Parathyroid adenoma (tissue), 2 donors: Measurements from ENCODE around the gene INPP1.
A peak's percentile ranks its signal among the peaks of the same experiment; 100 is the strongest.

Experiments used
- H2AFZ ChIP-seq: fragments of 300-600 bp; sonication (generic); one replicate; pipeline ENCODE4 v1.7.0; 2017; ENCODE audit warnings: antibody characterized with exemption, mild to moderate bottlenecking
- H3K27ac ChIP-seq: fragments of 300-600 bp; sonication (generic); one replicate; pipeline ENCODE4 v1.7.0; 2017
- H3K27me3 ChIP-seq: fragments of 300-600 bp; sonication (generic); one replicate; pipeline ENCODE4 v1.7.0; 2017; ENCODE audit warnings: low read length; ENCODE audit not compliant: control insufficient read depth, insufficient read depth
- H3K36me3 ChIP-seq: fragments of 300-600 bp; sonication (generic); one replicate; pipeline ENCODE4 v1.7.0; 2017; ENCODE audit warnings: low read length; ENCODE audit not compliant: control insufficient read depth, insufficient read depth
- H3K4me1 ChIP-seq: fragments of 300-600 bp; sonication (generic); one replicate; pipeline ENCODE4 v1.7.0; 2017; ENCODE audit warnings: control low read depth
- H3K4me2 ChIP-seq: fragments of 300-600 bp; sonication (generic); one replicate; pipeline ENCODE4 v1.7.0; 2017; ENCODE audit warnings: low read length
- H3K4me3 ChIP-seq: fragments of 300-600 bp; sonication (generic); one replicate; pipeline ENCODE4 v1.7.0; 2017; ENCODE audit warnings: low read depth, low read length
- H3K79me2 ChIP-seq: fragments of 300-600 bp; sonication (generic); one replicate; pipeline ENCODE4 v1.7.0; 2017; ENCODE audit warnings: control low read depth
- H3K9ac ChIP-seq: fragments of 300-600 bp; sonication (generic); one replicate; pipeline ENCODE4 v1.7.0; 2017; ENCODE audit warnings: mild to moderate bottlenecking
- H3K9me3 ChIP-seq: fragments of 300-600 bp; sonication (generic); one replicate; pipeline ENCODE4 v1.7.0; 2017; ENCODE audit warnings: low read length; ENCODE audit not compliant: control insufficient read depth
- TF ChIP-seq, protein P1 (sequence below): fragments of 300-600 bp; sonication (generic); IDR thresholded peaks from one replicate; pipeline ENCODE4 v1.7.0; 2017; ENCODE audit warnings: antibody characterized with exemption, mild to moderate bottlenecking
- donor health status: primary hyperparathyroidism.

The INPP1 gene

DNA sequence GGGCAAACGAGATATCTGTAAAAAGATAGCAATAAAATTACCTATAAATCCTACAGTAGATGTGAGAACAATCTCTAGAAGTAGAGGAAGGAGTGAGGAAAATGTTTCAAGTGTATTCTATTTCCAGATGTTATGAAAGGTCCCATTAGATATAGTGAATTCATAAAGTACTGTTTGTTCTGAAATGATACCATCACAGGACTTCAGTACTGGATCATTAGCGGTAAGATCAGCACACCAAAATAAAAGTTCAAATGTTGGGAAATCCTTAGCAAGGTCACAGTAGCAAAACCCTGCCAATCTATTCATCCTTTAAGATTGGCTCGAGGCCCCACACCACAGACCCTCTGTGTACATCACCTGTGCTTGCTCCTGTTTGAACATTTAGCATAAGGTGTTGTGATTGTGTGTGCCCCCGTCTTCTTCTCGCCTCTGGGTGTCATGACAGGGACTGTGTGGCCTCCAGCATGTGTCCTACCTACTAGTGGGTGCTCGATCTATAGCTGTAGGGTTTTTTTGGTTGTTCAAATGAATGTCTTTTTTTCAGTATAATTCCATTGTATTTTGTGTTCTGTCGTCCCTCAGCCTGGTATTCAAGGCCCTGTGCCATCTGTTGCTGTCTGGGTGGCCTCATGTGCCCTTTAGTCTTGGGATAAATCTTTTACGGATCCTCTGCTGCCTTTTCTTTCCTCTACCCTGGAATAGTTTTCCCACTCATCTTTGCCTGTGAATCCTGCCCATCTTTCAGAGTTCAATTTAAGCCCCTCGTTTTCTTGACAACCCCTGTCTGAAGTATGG, 73.9 kb downstream of the INPP1 start:
- Histone ChIP-seq H3K4me3 (no peak overlapping the region), H3K9ac (no peak overlapping the region), H3K27me3 (no peaks in the 10 kb centered on the region), H2AFZ (no peak overlapping the region), H3K79me2 (peaks cover 30% of the 10 kb centered on the region), H3K4me1 (peaks cover 41% of the 10 kb centered on the region), H3K36me3 (no peaks in the 10 kb centered on the region), H3K27ac (peak overlapping the region; percentile 82), H3K9me3 (no peaks in the 10 kb centered on the region), H3K4me2 (peak overlapping the region; percentile 3)
- TF ChIP-seq, protein P1, sequence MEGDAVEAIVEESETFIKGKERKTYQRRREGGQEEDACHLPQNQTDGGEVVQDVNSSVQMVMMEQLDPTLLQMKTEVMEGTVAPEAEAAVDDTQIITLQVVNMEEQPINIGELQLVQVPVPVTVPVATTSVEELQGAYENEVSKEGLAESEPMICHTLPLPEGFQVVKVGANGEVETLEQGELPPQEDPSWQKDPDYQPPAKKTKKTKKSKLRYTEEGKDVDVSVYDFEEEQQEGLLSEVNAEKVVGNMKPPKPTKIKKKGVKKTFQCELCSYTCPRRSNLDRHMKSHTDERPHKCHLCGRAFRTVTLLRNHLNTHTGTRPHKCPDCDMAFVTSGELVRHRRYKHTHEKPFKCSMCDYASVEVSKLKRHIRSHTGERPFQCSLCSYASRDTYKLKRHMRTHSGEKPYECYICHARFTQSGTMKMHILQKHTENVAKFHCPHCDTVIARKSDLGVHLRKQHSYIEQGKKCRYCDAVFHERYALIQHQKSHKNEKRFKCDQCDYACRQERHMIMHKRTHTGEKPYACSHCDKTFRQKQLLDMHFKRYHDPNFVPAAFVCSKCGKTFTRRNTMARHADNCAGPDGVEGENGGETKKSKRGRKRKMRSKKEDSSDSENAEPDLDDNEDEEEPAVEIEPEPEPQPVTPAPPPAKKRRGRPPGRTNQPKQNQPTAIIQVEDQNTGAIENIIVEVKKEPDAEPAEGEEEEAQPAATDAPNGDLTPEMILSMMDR, result no peak

DNA sequence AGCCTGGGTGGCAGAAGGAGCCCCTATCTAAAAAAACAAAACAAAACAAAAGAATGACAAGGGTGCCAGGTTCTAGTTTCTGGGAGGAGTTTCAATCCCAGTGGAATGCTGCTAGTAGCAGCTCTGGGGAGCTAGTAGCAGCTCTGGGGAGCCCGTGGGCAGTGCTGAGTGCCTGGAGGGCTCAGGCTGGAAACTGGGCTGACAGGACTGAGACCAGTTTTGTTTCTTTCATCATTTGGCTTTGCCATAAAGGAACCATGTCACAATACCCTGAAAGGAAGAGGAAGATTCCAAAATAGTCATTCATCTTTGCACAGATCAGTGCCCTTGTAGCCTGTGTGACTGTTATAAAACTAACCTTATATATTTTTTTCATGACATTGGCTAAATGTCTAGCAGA, 75.3 kb downstream of the INPP1 start:
- no peaks in the 10 kb centered on the region for H3K27me3 ChIP-seq
- H3K4me3 ChIP-seq, result no peak overlapping the region
- peaks cover 41% of the 10 kb centered on the region for H3K4me1 ChIP-seq
- H3K4me2 ChIP-seq, result no peak overlapping the region
- H3K27ac ChIP-seq, result no peak overlapping the region
- no peaks in the 10 kb centered on the region for H3K9me3 ChIP-seq
- peaks cover 26% of the 10 kb centered on the region for H3K79me2 ChIP-seq
- TF ChIP-seq, protein P1, result no peak
- H3K36me3 ChIP-seq, result no peaks in the 10 kb centered on the region
- no peak overlapping the region for H2AFZ ChIP-seq
- H3K9ac ChIP-seq, result no peak overlapping the region

DNA sequence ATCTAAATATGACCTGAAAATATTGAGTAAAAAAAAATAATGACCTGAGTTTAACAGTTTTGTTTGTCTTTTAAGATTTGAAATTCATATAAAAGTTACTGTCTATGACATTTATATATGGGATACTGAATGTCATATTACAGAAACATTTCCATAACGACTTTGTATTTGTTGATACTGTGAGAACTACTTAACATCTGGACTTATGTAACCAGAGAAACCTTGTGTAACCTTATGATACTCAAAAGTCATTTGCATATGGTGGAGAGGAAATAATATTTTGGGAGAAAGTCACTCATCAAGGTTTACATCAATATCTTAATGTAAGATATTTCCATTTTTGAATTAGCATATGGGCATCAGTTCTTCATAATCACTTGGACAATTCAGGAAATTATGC, 77.4 kb downstream of the INPP1 start:
- H3K27me3 ChIP-seq, result no peaks in the 10 kb centered on the region
- no peak overlapping the region for H3K4me2 ChIP-seq
- H3K4me3 ChIP-seq, result no peak overlapping the region
- peaks cover 18% of the 10 kb centered on the region for H3K79me2 ChIP-seq
- peaks cover 38% of the 10 kb centered on the region for H3K4me1 ChIP-seq
- TF ChIP-seq, protein P1, result no peak
- no peaks in the 10 kb centered on the region for H3K9me3 ChIP-seq
- no peak overlapping the region for H2AFZ ChIP-seq
- no peak overlapping the region for H3K9ac ChIP-seq
- no peak overlapping the region for H3K27ac ChIP-seq
- no peaks in the 10 kb centered on the region for H3K36me3 ChIP-seq
